DMS79 treated with DMSO at 0.1 percent for 48 hours (cell line): Measurements from ENCODE around the gene TM4SF4.

Source experiments
- DNase-seq: peaks from one replicate; lab custom pipeline; 2025; lab: John Stamatoyannopoulos, UW

Gene TM4SF4

DNA sequence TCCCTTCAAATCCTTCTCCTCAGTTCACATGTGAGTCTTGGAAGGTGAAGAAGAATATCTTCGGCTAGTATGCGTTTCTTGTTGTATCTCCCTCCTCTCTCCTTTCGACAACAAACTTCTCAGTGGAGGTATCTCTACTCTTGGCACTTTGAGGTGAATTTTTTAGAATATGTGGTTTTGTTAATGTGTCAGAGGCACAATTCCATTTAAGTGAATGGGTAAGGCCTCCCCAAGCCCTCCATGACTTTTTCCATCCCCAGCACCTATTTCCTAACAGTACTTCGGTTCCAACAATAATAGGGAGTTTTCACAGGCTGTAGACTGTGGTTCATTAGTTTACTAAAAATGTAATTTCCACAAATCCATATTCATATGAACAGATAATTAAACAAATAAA is 74.2 kb downstream of the TM4SF4 start:
- DNase-seq = no peak

DNA sequence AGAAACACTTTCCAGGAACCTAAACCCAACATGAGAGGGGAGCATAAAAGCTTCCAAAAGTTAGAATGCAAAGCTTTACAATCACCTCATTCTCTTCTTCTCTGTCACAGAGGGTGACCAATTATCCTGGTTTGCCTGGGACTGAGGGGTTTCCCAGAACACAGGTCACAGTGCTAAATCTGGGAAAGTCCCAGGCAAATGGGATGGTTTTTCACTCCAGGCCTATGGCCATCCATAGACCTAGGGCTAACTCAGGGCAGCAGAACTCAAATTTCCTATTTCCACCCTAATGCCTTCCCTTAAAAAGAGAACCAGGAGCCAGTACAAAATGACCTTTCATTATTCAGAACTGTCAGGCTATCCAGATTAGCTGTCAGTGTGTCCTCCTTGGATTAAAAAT is 77.0 kb downstream of the TM4SF4 start:
- DNase-seq = no peak

DNA sequence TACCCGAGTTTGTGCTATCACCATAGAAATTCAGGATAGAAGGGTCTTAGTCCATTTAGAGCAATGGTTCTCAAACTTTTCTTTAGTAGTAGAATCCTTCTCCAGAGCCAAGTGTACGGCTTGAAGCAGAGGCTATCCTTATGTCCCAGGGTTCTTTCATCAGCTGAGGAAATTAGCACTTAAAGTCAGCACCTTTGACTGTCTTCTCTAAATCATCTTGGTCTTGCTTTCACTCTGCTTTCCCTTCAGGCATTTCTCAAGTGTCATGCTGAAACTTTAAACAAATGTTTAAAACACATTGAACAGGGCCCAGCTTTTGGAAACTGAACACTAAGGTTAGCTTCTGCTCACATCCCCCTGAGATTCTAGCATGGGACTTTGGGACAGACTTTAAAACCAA is 78.2 kb downstream of the TM4SF4 start:
- no peak for DNase-seq
